NCI-H460 (cell line): ENCODE results near the gene MACROD2. TPM values are rescaled to one million over a fixed set of nuclear protein-coding genes. Genes with fewer than 3 reads are reported as not detected.

Experiments
- DNase-seq: peaks from one replicate; pipeline ENCODE4 v3.0.0-alpha.2; 2016; ENCODE audit warnings: low read depth; ENCODE audit errors: extremely low read depth
- total RNA-seq: library from RNA; depleted of rRNA; stranded (reverse); fragments of >200 nt; shearing (Covaris generic); gene quantifications from 2 replicates; pipeline ENCODE4 v1.2.3, GENCODE V29; 2014

The MACROD2 gene
- total RNA-seq, 1 experiment from 2014 or later = 2.0 TPM

DNA sequence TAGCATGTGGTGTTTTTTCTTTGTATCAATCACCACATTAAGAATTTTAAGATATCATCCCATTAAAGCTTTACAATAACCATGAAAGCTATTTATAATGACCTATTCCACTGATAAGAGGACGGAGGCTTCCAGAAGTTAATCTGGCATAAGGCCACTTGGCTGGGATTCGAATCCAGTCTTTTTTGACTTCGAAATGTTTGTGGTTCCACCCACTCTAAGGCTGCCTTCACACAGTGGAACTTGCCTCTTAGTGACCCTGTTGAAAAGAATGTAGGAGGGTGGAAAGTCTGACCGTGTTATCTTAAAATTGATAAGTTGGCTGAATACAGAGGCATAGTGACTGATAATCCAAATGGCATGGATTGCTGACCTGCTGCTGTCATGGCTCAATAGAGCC, 1618.2 kb downstream of the MACROD2 start:
- no peak for DNase-seq

GRCh38 chr20:15616626-15617025, 1621.3 kb downstream of the MACROD2 start:
- DNase-seq = no peak

- no peak for DNase-seq
Measured at GRCh38 chr20:15618110-15618509, 1622.8 kb downstream of the MACROD2 start.

DNA sequence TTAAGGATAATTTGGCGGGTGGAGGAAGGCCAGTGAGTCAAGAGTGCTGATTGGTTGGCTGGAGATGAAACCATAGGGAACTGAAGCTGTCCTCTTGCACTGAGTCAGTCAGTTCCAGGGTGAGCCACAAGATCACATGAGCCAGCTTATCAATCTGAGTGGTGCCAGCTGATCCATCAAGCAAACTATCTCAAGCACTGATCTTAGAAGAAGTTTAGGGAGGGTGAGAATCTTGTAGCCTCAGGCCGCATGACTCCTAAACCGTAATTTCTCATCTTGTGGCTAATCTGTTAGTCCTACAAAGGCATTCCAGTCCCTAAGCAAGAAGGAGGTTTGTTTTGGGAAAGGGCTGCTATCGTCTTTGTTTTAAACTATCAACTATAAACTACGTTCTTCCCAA, 1623.6 kb downstream of the MACROD2 start:
- no peak for DNase-seq

GRCh38 chr20:15619341-15619740, 1624.0 kb downstream of the MACROD2 start:
- no peak for DNase-seq

DNA sequence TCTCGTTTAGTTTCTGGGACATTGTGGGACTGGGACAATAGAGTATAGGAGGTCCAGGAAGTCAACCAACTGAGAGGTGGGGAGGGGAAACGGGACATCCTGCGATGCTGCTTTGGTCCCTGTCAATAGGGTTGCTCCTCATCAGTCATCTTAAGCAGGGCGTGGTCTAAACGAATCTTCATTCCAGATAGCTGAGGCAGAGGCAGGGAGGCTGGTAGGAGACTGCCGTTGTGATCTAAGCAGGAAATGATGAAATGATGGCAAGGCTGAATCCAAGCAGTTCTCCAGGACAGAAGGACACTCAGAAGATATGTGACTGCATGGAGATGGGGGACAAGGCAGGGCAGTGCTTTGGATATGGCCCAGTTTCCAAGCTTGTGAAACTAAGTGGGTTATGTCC, 1624.5 kb downstream of the MACROD2 start:
- no peak for DNase-seq

DNA sequence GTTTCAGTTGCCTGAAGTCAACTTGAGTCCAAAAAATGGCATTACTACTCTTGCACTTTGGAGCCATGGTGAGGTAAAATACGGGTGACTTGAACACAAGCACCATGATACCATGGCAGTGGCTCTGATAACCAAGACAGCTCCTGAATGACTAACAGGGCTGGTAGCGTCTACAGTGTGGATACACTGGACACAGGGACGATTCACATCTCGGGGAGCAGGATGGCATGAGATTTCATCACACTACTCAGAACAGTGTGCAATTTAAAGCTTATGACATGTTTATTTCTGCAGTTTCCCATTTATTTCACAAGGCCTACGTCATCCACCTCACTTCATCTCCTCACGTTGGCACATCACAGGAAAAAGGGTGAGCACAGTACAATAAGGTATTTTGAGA, 1627.1 kb downstream of the MACROD2 start:
- no peak for DNase-seq

- no peak for DNase-seq
Measured at GRCh38 chr20:15623215-15623614, 1627.9 kb downstream of the MACROD2 start.

DNA sequence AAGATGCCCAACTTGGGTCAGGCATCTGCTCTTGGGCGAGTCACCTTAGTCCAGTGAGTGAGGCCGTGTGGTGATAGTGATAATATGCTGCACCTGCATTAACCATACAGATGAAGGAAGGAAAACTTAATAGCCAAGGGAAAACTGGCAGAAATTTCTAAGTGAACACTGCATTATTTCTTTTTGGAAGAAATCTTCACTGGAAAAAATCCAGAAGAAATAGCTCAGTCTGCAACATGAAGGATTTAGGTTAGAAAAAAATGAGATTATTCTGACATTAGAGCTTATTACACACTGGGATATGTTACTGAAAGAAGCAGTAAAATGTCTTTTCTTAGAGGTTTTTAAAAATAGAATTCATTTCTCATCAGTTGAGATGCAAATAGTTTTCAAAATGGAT, 1630.7 kb downstream of the MACROD2 start:
- no peak for DNase-seq

DNA sequence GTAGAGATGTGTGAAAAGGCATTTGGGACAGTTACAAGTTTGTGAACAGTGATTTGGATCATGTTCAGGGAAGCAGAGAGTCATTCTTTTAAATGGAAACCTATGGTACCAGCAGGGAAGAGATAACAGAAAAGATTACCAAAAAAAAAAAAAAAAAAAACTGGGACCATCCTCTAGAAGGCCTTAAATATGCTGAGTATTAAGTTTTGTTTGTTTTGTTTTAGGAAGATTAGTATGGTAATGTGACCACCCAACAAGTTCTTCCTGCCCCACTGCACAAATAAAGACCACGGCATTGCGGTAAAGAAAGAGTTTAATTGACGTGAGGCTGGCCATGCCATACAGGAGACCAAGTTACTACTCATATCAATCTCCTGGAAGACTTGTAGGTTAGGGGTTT, 1631.8 kb downstream of the MACROD2 start:
- no peak for DNase-seq

- DNase-seq = no peak
Measured at GRCh38 chr20:15627501-15627903, 1632.2 kb downstream of the MACROD2 start.

DNA sequence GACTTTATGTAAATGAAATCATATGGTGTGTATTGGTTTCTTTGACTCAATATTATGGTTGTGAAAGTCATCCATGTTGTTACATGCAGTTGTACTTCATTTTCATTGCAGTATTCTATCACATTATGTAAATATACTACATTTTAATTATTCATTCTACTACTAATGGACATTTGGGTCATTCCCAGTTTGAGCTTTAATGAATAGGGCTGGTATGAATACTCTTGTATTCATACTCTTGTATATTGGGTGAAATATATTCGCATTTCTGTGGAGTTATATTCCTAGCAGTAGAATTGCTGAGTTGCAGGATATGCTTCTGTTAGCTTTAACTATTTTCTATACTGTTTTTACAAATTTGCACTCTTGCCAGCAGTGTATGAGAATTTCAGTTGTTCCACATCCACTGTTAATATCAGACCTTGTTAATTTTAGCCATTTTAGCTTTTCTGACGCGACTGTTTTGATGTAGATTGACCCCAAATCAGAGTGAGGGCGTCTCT, 1633.6 kb downstream of the MACROD2 start:
- DNase-seq = no peak

GRCh38 chr20:15630360-15630759, 1635.0 kb downstream of the MACROD2 start:
- no peak for DNase-seq

DNA sequence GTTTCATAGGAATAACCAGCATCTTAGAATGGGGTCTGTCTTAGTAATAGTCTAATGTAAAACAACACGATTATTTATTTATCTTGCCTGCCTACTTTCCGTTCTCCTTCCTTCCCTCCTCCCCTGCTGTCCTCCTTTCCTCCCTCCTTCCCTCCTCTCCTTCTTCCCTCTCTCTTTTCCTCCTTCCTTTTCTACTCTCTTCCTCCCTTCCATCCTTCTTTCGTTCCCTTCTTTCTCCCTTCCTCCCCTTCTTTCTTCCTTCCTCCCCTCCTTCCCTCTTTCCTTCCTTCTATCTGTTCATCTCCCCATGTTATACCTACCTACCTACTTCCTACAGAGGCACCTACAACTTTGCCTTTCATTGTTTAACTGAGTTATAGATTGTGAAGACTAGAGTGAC, 1637.4 kb downstream of the MACROD2 start:
- no peak for DNase-seq

GRCh38 chr20:15634102-15634501, 1638.8 kb downstream of the MACROD2 start:
- DNase-seq = no peak

- no peak for DNase-seq
Measured at GRCh38 chr20:15637546-15637945, 1642.2 kb downstream of the MACROD2 start.

DNA sequence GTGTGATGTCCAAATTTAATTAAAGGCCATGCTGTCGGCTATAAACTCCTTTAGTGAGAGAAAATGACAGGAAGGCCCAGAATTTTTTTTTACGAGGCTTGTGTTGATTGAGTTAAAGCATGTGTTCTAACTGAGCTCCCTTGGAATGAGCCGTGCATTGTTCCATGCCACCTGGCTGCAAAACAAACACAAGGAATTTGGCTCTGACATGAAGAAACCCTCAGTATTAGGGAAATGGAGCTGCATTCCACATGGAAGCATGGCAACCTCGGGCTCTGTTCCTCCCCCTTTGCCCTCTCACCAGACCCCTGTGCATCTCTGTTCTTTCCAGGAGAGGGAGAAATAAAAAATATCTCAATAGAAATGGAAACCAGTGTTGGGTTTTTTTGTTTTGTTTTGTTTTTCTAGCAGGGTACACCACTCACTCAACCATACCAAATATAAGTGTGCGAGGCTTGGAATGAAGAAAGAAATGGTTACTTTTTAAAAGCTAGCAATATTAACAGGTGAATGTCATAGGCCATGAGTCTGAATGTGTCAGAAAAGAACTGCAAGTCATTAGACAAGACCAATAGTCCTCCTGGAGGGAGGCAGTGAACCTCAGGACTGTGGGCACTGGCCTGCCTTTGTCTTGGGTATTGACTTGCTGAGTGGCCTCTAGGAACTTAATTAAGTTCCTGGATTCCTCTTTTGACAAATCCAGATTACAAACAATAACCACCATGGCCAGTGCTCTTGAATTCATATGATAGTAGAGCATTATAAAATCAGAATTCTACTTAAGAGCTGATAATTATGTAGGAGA, 1642.8 kb downstream of the MACROD2 start:
- no peak for DNase-seq

GRCh38 chr20:15638816-15639215, 1643.5 kb downstream of the MACROD2 start:
- DNase-seq = no peak

GRCh38 chr20:15639839-15640238, 1644.5 kb downstream of the MACROD2 start:
- DNase-seq = no peak

DNA sequence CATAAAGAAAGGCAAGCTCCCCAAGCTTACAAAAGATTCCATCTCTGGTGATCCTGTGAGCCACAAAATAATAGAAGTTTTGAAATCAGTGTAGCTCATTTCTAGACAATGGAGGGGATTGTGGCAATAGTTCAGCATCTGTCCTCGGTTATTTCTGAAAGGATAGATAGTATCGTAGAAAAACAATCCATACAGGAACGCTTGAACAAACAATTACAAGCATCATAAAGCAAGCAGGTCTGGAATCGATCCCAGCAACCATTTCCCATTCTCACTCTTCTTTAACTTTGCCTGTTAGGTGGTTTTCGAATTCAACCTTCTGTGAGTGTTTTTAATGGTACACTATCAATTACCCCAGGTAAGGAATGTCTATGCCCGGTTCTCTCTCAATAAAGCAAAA, 1646.8 kb downstream of the MACROD2 start:
- no peak for DNase-seq

DNA sequence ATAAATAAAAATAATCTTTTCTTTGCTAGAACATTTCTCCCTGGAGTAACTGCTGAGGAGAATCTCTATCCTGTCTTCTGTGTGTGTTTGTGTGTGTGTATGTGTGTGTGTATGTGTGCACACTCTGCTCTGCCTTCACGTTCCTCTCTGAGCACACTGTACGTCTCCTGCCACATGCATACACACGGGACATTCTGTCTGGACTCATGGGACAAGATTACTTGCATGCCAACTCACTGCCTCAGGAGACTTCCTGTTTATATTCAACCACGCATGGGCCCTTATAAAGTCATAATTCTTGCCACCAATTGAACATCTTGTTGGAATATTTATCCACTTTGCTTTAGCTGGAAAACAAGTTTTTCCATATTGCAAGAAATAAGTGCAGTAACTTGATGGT, 1647.4 kb downstream of the MACROD2 start:
- DNase-seq = no peak

DNA sequence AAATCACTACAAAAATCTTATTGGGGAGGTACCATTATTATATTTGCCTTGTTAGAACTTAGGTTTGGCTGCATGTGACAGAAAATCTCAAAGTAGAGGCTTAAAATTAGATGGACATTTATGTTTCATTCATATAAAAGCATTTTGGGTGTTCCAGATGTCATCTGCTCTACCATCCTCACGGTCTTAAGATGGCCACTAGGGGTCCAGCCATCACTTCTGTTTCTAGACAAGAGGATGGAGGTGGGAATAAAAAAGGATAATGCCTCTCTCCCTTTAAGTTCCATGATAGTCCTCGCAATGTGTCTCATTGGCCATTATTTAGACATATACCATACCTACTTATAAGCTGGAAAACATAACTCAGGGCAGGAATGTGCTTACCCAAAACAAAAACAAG, 1648.4 kb downstream of the MACROD2 start:
- no peak for DNase-seq

DNA sequence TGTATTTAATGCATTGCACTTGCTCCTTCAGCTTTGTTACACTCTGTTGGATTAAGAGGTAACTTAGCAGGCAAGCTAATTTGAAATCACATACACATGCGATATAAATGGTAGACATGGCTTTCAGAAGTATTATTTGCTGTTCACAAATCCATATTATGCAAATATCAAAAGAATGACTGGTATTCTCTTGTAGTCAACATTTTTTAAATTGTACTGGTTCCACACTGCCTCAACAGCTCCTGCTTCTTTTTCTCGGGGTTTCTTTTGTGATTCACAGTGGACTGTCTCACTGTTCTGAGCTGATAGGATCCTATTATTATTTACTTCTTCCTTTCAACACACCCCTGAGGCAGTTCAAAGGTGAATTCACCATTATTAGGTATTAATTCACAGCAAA, 1650.5 kb downstream of the MACROD2 start:
- no peak for DNase-seq
